B cell (primary cell): ENCODE results near the gene MORF4L1. TPM values are rescaled to one million over a fixed set of nuclear protein-coding genes. Genes with fewer than 3 reads are reported as not detected.
"Not testable (repeated sequence)": the region's sequence is repeated elsewhere in the genome, so short reads cannot be mapped to it uniquely, and the experiment has no call there.

Experiments used
- ATAC-seq: fragments of 200-7000 bp; cut with Tn5 transposase; one replicate; pipeline ENCODE4 v1.10.0; 2021; ENCODE audit warnings: low read depth, mild to moderate bottlenecking, moderate number of reproducible peaks, moderate library complexity
- CTCF ChIA-PET: fragments of 350-600 bp; sonication (Branson Sonifier 250); formaldehyde crosslinking; loops from one replicate; lab custom pipeline; 2021; ENCODE audit warnings: antibody characterized with exemption, inconsistent platforms; lab: Charles Lee
- POLR2A ChIA-PET: fragments of 350-600 bp; sonication (Branson Sonifier 250); formaldehyde crosslinking; loops from one replicate; lab custom pipeline; 2021; ENCODE audit warnings: antibody characterized with exemption; lab: Charles Lee
- DNase-seq: peaks from one replicate; pipeline ENCODE4 v3.0.0; 2013
- H2AFZ ChIP-seq: 2 replicates; pipeline ENCODE4 v1.6.1; 2012; ENCODE audit warnings: mild to moderate bottlenecking, low read depth, low read length; ENCODE audit not compliant: insufficient read depth, poor library complexity, severe bottlenecking
- H3K27ac ChIP-seq, 2 donors: 1 replicate in 1 of 2; 2 replicates in 1 of 2; pipeline ENCODE4 v1.5.1; 2012 to 2013; ENCODE audit warnings: low read length in 2 of 2, mild to moderate bottlenecking in 2 of 2, moderate library complexity in 1 of 2
- H3K27me3 ChIP-seq, 4 experiments: fragments of 200-600 bp in 1 of 4; sonication (generic) in 1 of 4; replicated peaks in 1 of 4; 1 replicate in 2 of 4; 2 replicates in 2 of 4; pipeline versions ENCODE4 v1.6.1 to v1.7.0; 2013 to 2016; ENCODE audit warnings: low read length in 3 of 4, mild to moderate bottlenecking in 2 of 4, mixed read lengths in 1 of 4, moderate library complexity in 1 of 4; ENCODE audit not compliant: insufficient read depth in 4 of 4, control insufficient read depth in 3 of 4; ENCODE audit errors: control extremely low read depth in 1 of 4
- H3K36me3 ChIP-seq, 2 experiments: replicated peaks in 1 of 2; 1 replicate in 1 of 2; 2 replicates in 1 of 2; pipeline versions ENCODE4 v1.6.1 to v1.7.1; 2013; ENCODE audit warnings: low read length in 1 of 2; ENCODE audit not compliant: insufficient read depth in 2 of 2, control insufficient read depth in 1 of 2; ENCODE audit errors: control extremely low read depth in 1 of 2, extremely low read depth in 1 of 2
- H3K4me1 ChIP-seq, 2 donors: fragments of 200-600 bp in 1 of 2; sonication (generic) in 1 of 2; 1 replicate in 1 of 2; 2 replicates in 1 of 2; pipeline versions ENCODE4 v1.5.1 to v1.6.1; 2013 to 2017; ENCODE audit warnings: low read length in 2 of 2; ENCODE audit not compliant: control insufficient read depth in 2 of 2, insufficient read depth in 2 of 2
- H3K4me2 ChIP-seq: replicated peaks from 2 replicates; pipeline ENCODE3; 2012; ENCODE audit warnings: mild to moderate bottlenecking, low read depth, low read length; ENCODE audit not compliant: poor library complexity, severe bottlenecking
- H3K4me3 ChIP-seq, 5 experiments: fragments of 200-600 bp in 1 of 5; sonication (generic) in 1 of 5; 1 replicate in 3 of 5; 2 replicates in 2 of 5; pipeline versions ENCODE4 v1.5.1 to v1.7.0; 2011 to 2016; ENCODE audit warnings: low read length in 4 of 5, mild to moderate bottlenecking in 4 of 5, low read depth in 2 of 5, control low read depth in 1 of 5, moderate library complexity in 1 of 5; ENCODE audit not compliant: insufficient read depth in 1 of 5; ENCODE audit errors: control extremely low read depth in 1 of 5, extremely low read depth in 1 of 5
- H3K79me2 ChIP-seq: fragments of 200-600 bp; sonication (generic); one replicate; pipeline ENCODE4 v1.6.0; 2016; ENCODE audit warnings: low read length; ENCODE audit not compliant: control insufficient read depth, insufficient read depth
- H3K9ac ChIP-seq: fragments of 200-600 bp; sonication (generic); 2 replicates; pipeline ENCODE4 v1.6.1; 2017; ENCODE audit warnings: mild to moderate bottlenecking, low read length, moderate library complexity
- H3K9me3 ChIP-seq, 3 donors: one replicate each; pipeline versions ENCODE4 v1.6.1 to v1.7.1; 2013; ENCODE audit warnings: low read length in 2 of 3; ENCODE audit not compliant: control insufficient read depth in 2 of 3, insufficient read depth in 1 of 3; ENCODE audit errors: control extremely low read depth in 1 of 3
- H4K20me1 ChIP-seq: 2 replicates; pipeline ENCODE4 v1.6.0; 2012; ENCODE audit warnings: mild to moderate bottlenecking, low read length; ENCODE audit not compliant: insufficient read depth, control insufficient read depth, poor library complexity, severe bottlenecking
- H3K27ac Mint-ChIP-seq: one replicate; pipeline ENCODE4 v1.8.0; 2021; ENCODE audit warnings: mixed read lengths
- H3K27me3 Mint-ChIP-seq: one replicate; pipeline ENCODE4 v1.8.0; 2021; ENCODE audit warnings: mixed read lengths
- H3K4me1 Mint-ChIP-seq: one replicate; pipeline ENCODE4 v1.8.0; 2021; ENCODE audit warnings: mixed read lengths
- H3K4me3 Mint-ChIP-seq: one replicate; pipeline ENCODE4 v1.8.0; 2021; ENCODE audit warnings: mixed read lengths
- H3K9me3 Mint-ChIP-seq: one replicate; pipeline ENCODE4 v1.8.0; 2022; ENCODE audit warnings: mixed read lengths; ENCODE audit not compliant: insufficient read depth
- CTCF ChIP-seq: fragments of 200-600 bp; IDR thresholded peaks from one replicate; pipeline ENCODE4 v1.8.0; 2022; ENCODE audit warnings: antibody characterized with exemption, mild to moderate bottlenecking
- EZH2 ChIP-seq: IDR thresholded peaks from 2 replicates; pipeline ENCODE4 v1.6.1; 2012; ENCODE audit warnings: borderline replicate concordance, low read depth, mild to moderate bottlenecking, moderate library complexity, low read length; ENCODE audit not compliant: insufficient read depth, poor library complexity, severe bottlenecking
- WGBS: methylation state at CpG from one replicate; pipeline ENCODE4 v1.1.5; 2013; ENCODE audit warnings: missing lambda C conversion rate; ENCODE audit not compliant: insufficient coverage; 5-methylcytosine and 5-hydroxymethylcytosine counted together
- intact Hi-C: fragments of 100-400 bp; cut with micrococcal nuclease; formaldehyde crosslinking; loops from one replicate; pipeline ENCODE4 v1.10.0; 2022
- polyA plus RNA-seq: library from polyadenylated mRNA; depleted of rRNA; stranded (reverse); fragments of >200 nt; gene quantifications from 2 replicates; pipeline ENCODE4 v1.2.3, GENCODE V29; 2012
- total RNA-seq, 2 donors: library from RNA; stranded (reverse); fragments of 120-200 nt in 1 of 2; gene quantifications; 1 replicate in 1 of 2; 2 replicates in 1 of 2; pipeline versions ENCODE4 v1.2.3 to v1.2.4, GENCODE V29; 2013 to 2022

Gene MORF4L1
- total and polyA plus RNA-seq, 2 donors (not counting 1 experiment from before 2014, with no cell fraction given) = 79.0 to 242 TPM

- Mint-ChIP-seq H3K9me3 (no peaks in the 10 kb centered on the region), H3K4me3 (no peak overlapping the region), H3K4me1 (peaks cover 10% of the 10 kb centered on the region), H3K27me3 (peaks cover 5% of the 10 kb centered on the region), H3K27ac (no peak overlapping the region)
- TF ChIP-seq EZH2 (no peak), CTCF (no peak)
- Histone ChIP-seq H3K36me3 (no peaks in the 10 kb centered on the region), H3K4me3 (no peak overlapping the region), H3K9me3 (no peaks in the 10 kb centered on the region), H3K9ac (no peak overlapping the region), H3K27ac (no peak overlapping the region), H3K4me1 (peaks cover 0 to 10% of the 10 kb centered on the region in 2 donors), H3K27me3 (no peaks in the 10 kb centered on the region), H3K4me2 (no peak overlapping the region), H3K79me2 (no peaks in the 10 kb centered on the region), H2AFZ (no peak overlapping the region), H4K20me1 (no peaks in the 10 kb centered on the region)
- ChIA-PET POLR2A (no interaction called here), CTCF (interaction anchor here (0.6 kb wide), 1 partner anchor 429 kb away, joined by 4 read pairs; no protein-coding TSS in a partner anchor)
- ATAC-seq (no peak), DNase-seq (no peak)
- 94% methylated on average over 3 of the region's 3 CpGs for WGBS
- intact Hi-C loops = no loop called here
Observed at GRCh38 chr15:78838489-78838888, 34.2 kb upstream of the MORF4L1 start.

- 92% methylated on average over 4 of the region's 6 CpGs for WGBS
- H3K4me3 Mint-ChIP-seq, H3K27me3 ChIP-seq, H4K20me1 ChIP-seq, POLR2A ChIA-PET, ATAC-seq, H3K79me2 ChIP-seq, H3K27me3 Mint-ChIP-seq, H3K4me1 Mint-ChIP-seq, H3K4me2 ChIP-seq, H3K27ac ChIP-seq, H3K4me3 ChIP-seq, H3K9me3 ChIP-seq, DNase-seq, H3K9ac ChIP-seq, H3K9me3 Mint-ChIP-seq, H2AFZ ChIP-seq, H3K36me3 ChIP-seq, H3K27ac Mint-ChIP-seq, intact Hi-C loops: not testable (repeated sequence)
- H3K4me1 ChIP-seq = peaks cover 0 to 10% of the 10 kb centered on the region in 2 donors
- CTCF ChIA-PET = interaction anchor here (0.6 kb wide), 1 partner anchor 430 kb away, joined by 4 read pairs; no protein-coding TSS in a partner anchor
Observed at GRCh38 chr15:78839151-78839550, 33.5 kb upstream of the MORF4L1 start.
